Right atrium auricular region (tissue), 2 donors: ENCODE measurements around the gene ELOVL7. TPM values are rescaled to one million over a fixed set of nuclear protein-coding genes. Genes with fewer than 3 reads are reported as not detected.
"Not testable (repeated sequence)": the region's sequence is repeated elsewhere in the genome, so short reads cannot be mapped to it uniquely, and the experiment has no call there.

Experiments used
- DNase-seq: peaks from one replicate; pipeline ENCODE4 v3.0.0-alpha.2; 2019; ENCODE audit warnings: low spot score
- H3K27ac ChIP-seq, 2 donors: fragments of 200-600 bp; sonication (generic); 1 replicate in 1 of 2; 2 replicates in 1 of 2; pipeline ENCODE4 v1.5.1; 2016 to 2019
- H3K27me3 ChIP-seq, 2 donors: fragments of 200-600 bp; sonication (generic); one replicate each; pipeline versions ENCODE4 v1.5.1 to v1.6.0; 2017 to 2019
- H3K36me3 ChIP-seq: fragments of 200-600 bp; sonication (generic); one replicate; pipeline ENCODE4 v1.5.1; 2016
- H3K4me1 ChIP-seq, 2 donors: fragments of 200-600 bp; sonication (generic); one replicate each; pipeline versions ENCODE4 v1.5.1 to v1.6.0; 2017 to 2019
- H3K4me3 ChIP-seq, 2 donors: fragments of 200-600 bp; sonication (generic); 1 replicate in 1 of 2; 2 replicates in 1 of 2; pipeline ENCODE4 v1.5.1; 2017 to 2019; ENCODE audit warnings: mild to moderate bottlenecking in 1 of 2, moderate library complexity in 1 of 2
- H3K9me3 ChIP-seq, 2 donors: fragments of 200-600 bp; sonication (generic); one replicate each; pipeline ENCODE4 v1.5.1; 2019
- CTCF ChIP-seq, 2 donors: fragments of 200-600 bp; sonication (generic); IDR thresholded peaks; one replicate each; pipeline ENCODE4 v1.5.1; 2019; ENCODE audit warnings: antibody characterized with exemption in 2 of 2
- total RNA-seq, 2 donors: library from RNA; depleted of rRNA; stranded (reverse); fragments of >200 nt; gene quantifications; one replicate each; pipeline ENCODE4 v1.1.0, GENCODE V29; 2016

ELOVL7 gene
- total RNA-seq, 2 donors from 2014 or later: 0.43 to 1.5 TPM

- Histone ChIP-seq H3K27ac (no peak overlapping the region), H3K4me3 (no peak overlapping the region), H3K4me1 (no peaks in the 10 kb centered on the region), H3K36me3 (no peaks in the 10 kb centered on the region), H3K27me3 (no peaks in the 10 kb centered on the region), H3K9me3 (no peaks in the 10 kb centered on the region)
- no peak for TF ChIP-seq CTCF (IDR thresholded peaks at IDR 0.05)
- no peak for DNase-seq
These were observed 22.4 kb downstream of the ELOVL7 start for GRCh38 chr5:60821488-60822284.

- no peaks in the 10 kb centered on the region for H3K9me3 ChIP-seq
- no peak for DNase-seq
- no peaks in the 10 kb centered on the region for H3K4me1 ChIP-seq
- H3K27me3 ChIP-seq: no peaks in the 10 kb centered on the region
- no peaks in the 10 kb centered on the region for H3K36me3 ChIP-seq
- H3K27ac ChIP-seq: no peak overlapping the region
- no peak for TF ChIP-seq CTCF (IDR thresholded peaks at IDR 0.05)
- no peak overlapping the region for H3K4me3 ChIP-seq
These were observed 23.2 kb downstream of the ELOVL7 start for GRCh38 chr5:60820593-60821487.

GRCh38 chr5:60816138-60816537 lies 27.9 kb downstream of the ELOVL7 start:
- H3K27ac ChIP-seq, H3K4me3 ChIP-seq, H3K36me3 ChIP-seq, DNase-seq, H3K9me3 ChIP-seq, H3K27me3 ChIP-seq, H3K4me1 ChIP-seq: not testable (repeated sequence)

GRCh38 chr5:60814498-60814897 lies 29.6 kb downstream of the ELOVL7 start:
- TF ChIP-seq CTCF (IDR thresholded peaks at IDR 0.05): no peak
- no peaks in the 10 kb centered on the region for H3K4me1 ChIP-seq
- H3K27ac ChIP-seq: no peak overlapping the region
- H3K36me3 ChIP-seq: no peaks in the 10 kb centered on the region
- no peaks in the 10 kb centered on the region for H3K27me3 ChIP-seq
- no peak overlapping the region for H3K4me3 ChIP-seq
- DNase-seq: no peak
- H3K9me3 ChIP-seq: no peaks in the 10 kb centered on the region

GRCh38 chr5:60812426-60812825 lies 31.6 kb downstream of the ELOVL7 start:
- no peaks in the 10 kb centered on the region for H3K36me3 ChIP-seq
- H3K27ac ChIP-seq: no peak overlapping the region
- no peaks in the 10 kb centered on the region for H3K4me1 ChIP-seq
- H3K9me3 ChIP-seq: no peaks in the 10 kb centered on the region
- no peak for TF ChIP-seq CTCF (IDR thresholded peaks at IDR 0.05)
- no peak overlapping the region for H3K4me3 ChIP-seq
- no peaks in the 10 kb centered on the region for H3K27me3 ChIP-seq
- DNase-seq: no peak

GRCh38 chr5:60811105-60811504 lies 33.0 kb downstream of the ELOVL7 start:
- DNase-seq: no peak
- Histone ChIP-seq H3K4me1 (no peaks in the 10 kb centered on the region), H3K9me3 (no peaks in the 10 kb centered on the region), H3K36me3 (no peaks in the 10 kb centered on the region), H3K27ac (no peak overlapping the region), H3K4me3 (no peak overlapping the region), H3K27me3 (no peaks in the 10 kb centered on the region)
- TF ChIP-seq CTCF (IDR thresholded peaks at IDR 0.05): no peak
